ENCODE results near the gene DNAH6. TPM values are rescaled to one million over a fixed set of nuclear protein-coding genes. Genes with fewer than 3 reads are reported as not detected.

The DNAH6 gene
- polyA plus RNA-seq, 2 of the 4 experiments (the other 2 are of a cell fraction), result 0.13 to 0.32 TPM

- H3K9me3 ChIP-seq, result peaks cover 15% of the 10 kb centered on the region; the same call in 2 of the 3 replicates
- WGBS (ENCODE audit: missing lambda C conversion rate), result 60% methylated on average over 4 of the region's 4 CpGs
- H3K4me2 ChIP-seq, result no peak overlapping the region
- no peak overlapping the region for H3K4me3 ChIP-seq
- DNase-seq (ENCODE audit: low read depth in 1 of 2, low spot score in 1 of 2) (no peak), FAIRE-seq (no peak), ATAC-seq (no peak)
- H3K4me1 ChIP-seq, result no peaks in the 10 kb centered on the region
- ChIA-PET POLR2A (no interaction called here), CTCF (no interaction called here)
- no peak overlapping the region for H3K27ac ChIP-seq
- TF ChIP-seq MAX (IDR thresholded peaks at IDR 0.05), result no peak
- no peak for TF ChIP-seq ZFP36 (IDR thresholded peaks at IDR 0.05; ENCODE audit: borderline replicate concordance, partially characterized antibody)
- TF ChIP-seq FOSL2 (IDR thresholded peaks at IDR 0.05), result no peak
- no peak for TF ChIP-seq FOSL2 (CRISPR knock-in tag; IDR thresholded peaks at IDR 0.05)
- TF ChIP-seq CHD4 (IDR thresholded peaks at IDR 0.05; ENCODE audit: borderline replicate concordance), result no peak
- TF ChIP-seq RNF2 (IDR thresholded peaks at IDR 0.05; ENCODE audit: borderline replicate concordance, low read depth), result no peak
- TF ChIP-seq SMC3 (IDR thresholded peaks at IDR 0.05), result no peak
- no peak for TF ChIP-seq BHLHE40 (IDR thresholded peaks at IDR 0.05; ENCODE audit: low read depth, low read length)
- TF ChIP-seq CTCF (IDR thresholded peaks at IDR 0.05), result no peak
- TF ChIP-seq ATOH8 (CRISPR knock-in tag; IDR thresholded peaks at IDR 0.05; ENCODE audit: low read depth), result no peak
- TF ChIP-seq MYC (IDR thresholded peaks at IDR 0.05; ENCODE audit: borderline replicate concordance, low read length), result no peak
- TF ChIP-seq HES2 (IDR thresholded peaks at IDR 0.05), result no peak
- TF ChIP-seq EHF (CRISPR knock-in tag; IDR thresholded peaks at IDR 0.05), result no peak
- no peak for TF ChIP-seq JUN (IDR thresholded peaks at IDR 0.05)
- no peak for TF ChIP-seq NR3C1 (IDR thresholded peaks at IDR 0.05)
- no peak for TF ChIP-seq MAZ (IDR thresholded peaks at IDR 0.05; ENCODE audit: borderline replicate concordance, low read depth, low read length)
- no peak for TF ChIP-seq KDM1A (IDR thresholded peaks at IDR 0.05; ENCODE audit: low read depth)
- no peak for TF ChIP-seq KDM5A (IDR thresholded peaks at IDR 0.05)
- TF ChIP-seq ELK1 (IDR thresholded peaks at IDR 0.05; ENCODE audit: low read depth, low read length), result no peak
Measured at GRCh38 chr2:84839851-84840250, 323.6 kb downstream of the DNAH6 start.

GRCh38 chr2:84840306-84840705, 324.0 kb downstream of the DNAH6 start:
- peak in 1 of 2 experiments; percentile 21; a peak in 1 of 5 replicates for TF ChIP-seq RAD21 (conservative IDR thresholded peaks at IDR 0.05 in 1 of 2, IDR thresholded peaks at IDR 0.05 in 1 of 2)
- TF ChIP-seq RCOR1 (IDR thresholded peaks at IDR 0.05; ENCODE audit: low read depth, low read length), result no peak
- no peak for TF ChIP-seq RNF2 (IDR thresholded peaks at IDR 0.05; ENCODE audit: borderline replicate concordance, low read depth)
- ChIA-PET CTCF (interaction anchor here (1.0 kb wide), 1 partner anchor 9 kb away, joined by 3 read pairs; no protein-coding TSS in a partner anchor), POLR2A (no interaction called here)
- H3K27ac ChIP-seq, result no peak overlapping the region
- ATAC-seq (peak; percentile 68 to 89), DNase-seq (ENCODE audit: low read depth in 1 of 2, low spot score in 1 of 2) (peak in 1 of 2 experiments; percentile 26), FAIRE-seq (no peak)
- H3K4me2 ChIP-seq, result no peak overlapping the region
- 33% methylated on average over 3 of the region's 3 CpGs for WGBS (ENCODE audit: missing lambda C conversion rate)
- H3K9me3 ChIP-seq, result peaks cover 15% of the 10 kb centered on the region; the same call in 2 of the 3 replicates
- no peaks in the 10 kb centered on the region for H3K4me1 ChIP-seq
- H3K4me3 ChIP-seq, result no peak overlapping the region

Data from A549 (cell line).